Measurements from ENCODE around the gene COQ6.
"Not testable (repeated sequence)": the region's sequence is repeated elsewhere in the genome, so short reads cannot be mapped to it uniquely, and the experiment has no call there.

The COQ6 gene

DNA sequence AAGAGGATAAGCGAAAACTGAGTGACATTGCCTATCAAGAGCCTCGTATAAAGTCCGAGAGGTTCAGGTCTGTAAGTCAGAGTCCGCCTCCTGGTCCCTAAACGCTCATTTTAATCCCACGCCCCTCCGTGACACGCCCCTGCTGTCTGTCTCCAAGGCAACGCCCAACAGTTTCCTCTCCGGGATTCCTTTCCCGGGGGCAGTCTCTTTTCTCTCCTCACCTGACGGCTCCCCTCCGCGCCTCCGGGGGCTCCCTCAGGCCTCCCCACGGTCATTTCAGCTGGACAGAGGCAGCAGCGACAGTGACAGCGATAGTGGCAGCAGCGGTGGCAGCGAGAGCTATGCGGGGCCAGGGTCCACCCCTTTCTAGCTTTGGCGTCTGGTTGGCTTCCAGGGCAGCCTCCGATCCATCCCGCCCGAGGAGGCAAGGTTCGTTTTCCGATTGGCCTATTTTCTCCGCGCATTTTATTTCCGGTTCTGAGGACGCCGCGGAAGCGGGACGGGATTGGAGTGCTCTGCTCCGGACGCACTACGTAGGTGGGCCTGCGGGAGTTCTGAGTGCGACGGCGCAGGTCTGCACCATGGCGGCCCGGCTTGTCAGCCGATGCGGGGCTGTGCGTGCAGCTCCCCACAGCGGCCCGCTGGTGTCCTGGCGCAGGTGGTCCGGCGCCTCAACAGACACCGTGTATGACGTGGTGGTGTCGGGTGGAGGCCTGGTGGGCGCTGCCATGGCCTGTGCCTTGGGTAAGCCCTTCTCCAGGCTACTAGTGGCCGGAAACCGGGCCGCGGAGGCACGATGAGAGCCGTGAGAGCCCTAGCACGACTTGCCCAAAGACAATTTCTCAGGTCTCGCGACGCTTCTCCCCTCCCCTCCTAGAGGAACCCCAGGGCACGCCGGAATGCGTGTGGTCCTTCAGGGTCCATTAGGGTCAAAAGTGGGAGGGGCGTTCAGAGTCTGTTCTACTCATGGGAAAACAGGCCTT lies at the start of gene COQ6, which contains the start of gene FAM161B:
TSS of gene COQ6 (plus strand) at position 551 of the 983 bp plus-strand sequence. CDS start at position 582, 31 bp downstream.
TSS of gene FAM161B (minus strand) at position 343 of the 983 bp plus-strand sequence. CDS start at position 275, 68 bp downstream.
- DNase-seq = peak; percentile 95

DNA sequence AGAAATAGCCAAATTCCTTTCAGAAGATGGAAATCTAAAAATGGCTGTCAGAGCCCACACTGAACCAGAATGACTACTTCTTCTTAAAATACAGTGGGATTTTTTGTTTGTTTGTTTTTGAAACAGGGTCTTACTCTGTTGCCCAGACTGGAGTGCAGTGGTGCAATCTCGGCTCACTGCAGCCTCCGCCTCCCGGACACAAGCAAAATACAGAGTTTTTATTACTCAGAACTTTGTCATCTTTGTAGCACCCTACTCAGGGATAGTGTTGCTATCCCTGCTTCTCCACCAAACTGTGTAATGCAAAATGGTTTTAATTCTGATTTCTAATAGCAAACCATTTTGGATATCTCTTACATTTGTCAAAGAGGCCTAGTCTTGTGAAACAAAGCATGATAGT lies 47.1 kb upstream of the COQ6 start:
- no peak for DNase-seq

DNA sequence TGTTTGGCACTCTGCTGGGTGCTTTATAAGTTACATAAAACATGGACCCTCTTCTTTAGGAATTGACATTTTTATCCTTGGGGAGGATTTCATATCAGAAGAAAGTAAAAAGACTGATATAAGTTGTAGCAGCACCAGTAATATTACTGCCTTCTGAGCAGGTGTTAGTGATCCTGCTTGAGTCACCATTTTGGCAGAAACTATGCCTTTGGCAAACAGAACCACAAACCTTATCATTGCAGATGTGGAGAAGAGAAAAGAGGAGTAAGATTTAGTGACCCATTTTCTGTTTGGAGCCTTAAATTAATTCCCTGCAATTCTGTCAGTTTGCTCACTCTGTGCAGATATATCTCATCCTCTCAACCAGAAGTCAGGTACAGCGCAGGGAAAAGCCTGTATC lies 40.4 kb upstream of the COQ6 start:
- DNase-seq = no peak

DNA sequence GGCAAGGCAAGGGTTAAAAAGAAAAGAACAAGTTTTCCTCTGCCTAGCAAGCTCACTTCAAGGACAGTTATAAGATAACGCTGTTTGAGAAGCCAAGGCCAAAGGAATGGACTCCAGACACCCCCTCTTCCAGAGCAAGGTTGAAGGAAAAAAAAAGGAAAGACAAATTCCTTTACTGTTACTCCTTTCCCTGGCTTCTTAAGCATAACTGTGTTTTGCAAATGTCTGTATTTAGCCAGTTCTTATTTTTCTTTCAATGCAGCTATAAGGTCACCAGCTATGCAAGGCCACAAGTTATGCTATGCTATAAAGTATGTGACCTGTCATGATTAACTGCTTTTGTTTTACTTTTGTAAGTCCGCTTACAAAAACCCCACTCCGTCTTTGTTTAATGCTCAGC lies 36.8 kb upstream of the COQ6 start:
- DNase-seq = no peak

DNA sequence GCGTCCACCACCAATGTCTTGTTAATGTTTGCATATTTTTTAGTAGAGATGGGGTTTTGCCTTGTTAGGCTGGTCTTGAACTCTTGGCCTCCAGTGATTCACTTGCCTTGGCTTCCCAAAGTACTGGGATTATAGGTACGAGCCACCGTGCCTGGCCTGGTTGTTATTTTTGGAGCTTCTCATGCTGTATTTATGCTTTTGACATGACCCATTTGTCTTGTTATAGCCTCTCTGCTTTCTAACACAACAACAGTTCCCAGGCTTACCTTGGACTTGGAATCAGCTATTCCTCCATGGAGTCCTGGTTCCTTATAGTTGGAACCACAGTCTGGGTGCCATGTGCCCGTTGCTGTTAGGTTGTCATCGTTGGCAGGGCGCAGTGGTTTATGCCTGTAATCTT lies 33.8 kb upstream of the COQ6 start:
- DNase-seq = no peak

DNA sequence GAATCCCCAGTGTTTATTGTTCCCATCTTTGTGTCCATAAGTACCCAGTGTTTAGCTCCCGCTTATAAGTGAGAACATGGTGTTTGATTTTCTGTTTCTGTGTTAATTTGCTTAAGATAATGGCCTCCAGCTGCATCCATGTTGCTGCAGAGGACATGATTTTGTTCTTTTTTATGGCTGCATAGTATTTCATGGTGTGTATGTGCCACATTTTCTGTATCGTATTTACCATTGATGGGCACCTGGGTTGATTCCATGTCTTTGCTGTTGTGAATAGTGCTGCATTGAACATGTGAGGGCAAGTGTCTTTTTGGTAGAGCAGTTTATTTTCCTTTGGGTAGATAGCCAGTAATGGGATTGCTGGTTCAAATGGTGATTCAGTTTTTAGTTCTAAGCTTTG lies 30.6 kb upstream of the COQ6 start:
- not testable (repeated sequence) for DNase-seq

DNA sequence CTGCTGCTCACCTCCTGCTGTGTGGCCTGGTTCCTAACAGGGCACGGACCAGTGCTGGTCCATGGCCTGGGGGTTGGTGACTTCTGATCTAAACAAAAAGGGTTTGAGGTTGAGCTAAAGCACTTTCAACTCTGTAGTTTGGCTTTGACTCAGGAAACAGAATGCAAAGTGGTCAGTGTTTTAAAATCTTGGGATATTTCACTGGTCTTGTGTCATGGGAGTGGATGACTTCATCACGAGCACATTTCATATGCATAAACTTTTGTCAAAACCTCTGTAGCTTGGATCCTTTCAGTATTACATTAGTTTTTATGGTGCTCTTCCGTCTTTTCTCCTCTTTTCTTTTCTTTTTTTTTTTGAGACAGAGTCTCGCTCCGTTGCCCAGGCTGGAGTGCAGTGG lies 25.8 kb upstream of the COQ6 start:
- no peak for DNase-seq

DNA sequence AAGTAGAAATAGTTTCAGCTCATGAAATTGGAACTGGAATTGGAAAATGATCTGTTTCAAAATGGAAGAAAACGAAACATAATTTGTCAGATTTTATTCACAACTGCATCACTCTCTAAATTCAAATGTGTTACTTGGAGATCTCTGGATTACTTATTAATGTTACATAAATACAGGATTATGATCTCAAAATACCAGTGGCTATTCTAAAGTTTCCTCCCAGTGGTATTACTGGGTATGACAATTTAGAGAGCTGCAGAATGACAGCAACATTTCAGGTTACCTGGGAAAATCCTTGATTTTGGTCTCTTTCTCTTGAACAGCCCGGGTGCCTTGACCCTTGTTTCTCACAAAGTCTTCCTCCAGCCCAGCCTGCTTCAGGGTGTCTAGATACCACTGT lies 14.4 kb upstream of the COQ6 start:
- peak; percentile 5 for DNase-seq

DNA sequence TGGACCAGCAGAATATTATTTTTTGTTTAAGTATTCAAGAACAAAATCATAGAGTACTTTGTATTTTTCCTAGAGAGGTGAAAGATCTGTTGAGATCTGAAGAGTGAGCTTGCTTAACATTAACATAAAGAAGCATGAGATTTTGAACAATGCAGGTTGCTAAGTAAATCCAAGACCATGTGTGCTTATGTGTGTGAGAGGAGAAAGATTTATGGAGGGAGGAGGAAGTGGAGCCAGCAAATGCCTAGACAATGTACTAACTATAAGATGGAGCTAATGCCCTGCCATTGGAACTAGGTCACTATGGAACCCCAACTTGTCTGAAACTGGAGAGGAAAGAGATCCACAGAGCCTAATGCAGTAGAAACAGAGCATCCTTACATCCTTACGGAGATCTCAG lies 13.6 kb upstream of the COQ6 start:
- DNase-seq = no peak

DNA sequence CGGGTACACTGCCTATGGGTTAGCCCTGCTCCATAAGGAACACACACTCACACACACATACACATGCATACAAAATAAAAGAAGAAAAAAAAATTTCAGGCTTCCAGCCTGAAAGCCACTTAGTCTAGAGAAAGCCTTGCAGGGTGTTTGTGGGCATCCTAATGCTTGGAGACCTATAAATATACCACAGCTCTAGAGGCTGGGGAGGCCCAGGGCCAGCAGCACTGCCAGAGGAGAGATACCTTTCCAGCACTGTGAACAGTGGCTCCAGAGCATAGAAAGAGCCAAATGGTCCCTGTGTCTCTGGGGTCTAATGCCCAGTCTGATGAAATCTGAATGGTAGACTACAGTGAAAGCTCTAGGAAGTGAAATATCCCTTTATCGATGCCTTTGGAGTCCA lies 13.1 kb upstream of the COQ6 start:
- DNase-seq = no peak

DNA sequence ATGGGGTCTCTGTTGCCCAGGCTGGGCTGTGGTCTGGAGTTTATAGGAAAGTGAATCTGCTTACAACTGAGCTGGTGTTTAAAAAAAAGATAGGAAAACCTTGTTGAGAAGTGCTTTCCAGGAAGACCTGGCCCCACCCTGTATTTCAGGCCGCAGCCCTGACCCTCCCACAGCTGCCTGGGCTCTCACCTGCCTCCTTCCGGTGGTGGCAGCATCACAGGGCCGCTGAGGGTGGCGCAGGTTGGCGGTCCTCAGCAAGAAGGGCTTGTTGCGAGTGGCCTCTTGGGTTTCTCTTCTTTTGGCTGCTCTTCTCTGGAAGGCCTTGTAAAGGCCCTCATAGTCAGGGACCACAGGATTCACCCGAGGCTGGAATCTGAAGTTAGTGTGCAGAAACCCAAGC lies 7.9 kb upstream of the COQ6 start:
- no peak for DNase-seq

DNA sequence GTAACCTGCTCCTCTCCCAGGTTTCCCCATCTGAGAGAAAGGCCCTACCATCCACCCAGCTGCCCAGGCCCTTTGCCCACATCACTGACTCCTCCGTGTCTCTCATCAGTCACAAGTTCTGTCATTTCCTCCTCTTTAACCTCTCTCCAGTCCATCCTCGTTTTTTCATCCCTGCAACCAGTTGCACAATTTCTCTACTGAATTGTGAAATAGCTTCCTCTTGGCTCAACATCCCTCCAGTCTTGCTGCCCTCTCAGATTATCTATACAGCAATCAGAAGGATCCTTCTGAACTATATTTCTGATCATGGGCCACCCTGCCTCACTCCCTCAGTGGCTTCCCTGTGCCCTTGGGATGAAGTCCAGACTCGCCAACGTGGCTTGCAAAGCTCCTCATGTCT lies 7.0 kb upstream of the COQ6 start:
- no peak for DNase-seq

DNA sequence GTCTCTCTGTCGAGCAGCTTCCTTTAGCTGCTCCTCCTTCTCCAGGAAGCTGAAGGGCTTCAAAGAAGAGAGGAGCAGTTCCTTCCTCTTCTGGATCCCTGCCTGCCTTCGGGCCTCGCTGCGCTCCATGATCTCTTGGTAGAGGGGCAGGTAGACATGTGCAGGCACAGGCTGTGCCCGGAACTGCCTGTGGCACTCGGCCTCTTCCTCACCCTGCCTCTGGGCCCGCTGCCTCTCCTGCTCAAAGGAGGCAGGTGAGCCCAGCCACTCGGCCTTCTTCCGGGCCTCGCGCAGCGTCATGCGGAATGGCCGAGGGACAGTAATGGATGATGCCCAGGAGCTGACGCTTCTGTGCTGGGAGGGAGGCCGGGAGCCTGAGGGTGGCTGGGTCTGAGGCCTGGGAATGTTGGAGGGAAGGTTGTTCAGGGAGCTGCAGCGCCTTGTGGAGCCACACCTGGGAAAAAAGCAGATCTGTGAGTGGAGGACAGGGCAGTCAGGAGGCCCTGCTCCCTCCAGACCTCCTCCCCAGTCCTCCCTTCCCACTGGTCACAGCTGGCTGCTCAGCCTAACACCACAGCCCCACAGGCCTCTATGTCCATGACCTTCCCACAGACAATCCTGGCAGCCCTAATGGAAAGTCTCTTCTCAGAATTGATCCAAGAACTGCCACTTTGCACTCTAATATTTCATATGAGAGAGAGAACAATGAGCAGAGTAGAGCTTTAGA lies 5.5 kb upstream of the COQ6 start:
- DNase-seq = no peak

DNA sequence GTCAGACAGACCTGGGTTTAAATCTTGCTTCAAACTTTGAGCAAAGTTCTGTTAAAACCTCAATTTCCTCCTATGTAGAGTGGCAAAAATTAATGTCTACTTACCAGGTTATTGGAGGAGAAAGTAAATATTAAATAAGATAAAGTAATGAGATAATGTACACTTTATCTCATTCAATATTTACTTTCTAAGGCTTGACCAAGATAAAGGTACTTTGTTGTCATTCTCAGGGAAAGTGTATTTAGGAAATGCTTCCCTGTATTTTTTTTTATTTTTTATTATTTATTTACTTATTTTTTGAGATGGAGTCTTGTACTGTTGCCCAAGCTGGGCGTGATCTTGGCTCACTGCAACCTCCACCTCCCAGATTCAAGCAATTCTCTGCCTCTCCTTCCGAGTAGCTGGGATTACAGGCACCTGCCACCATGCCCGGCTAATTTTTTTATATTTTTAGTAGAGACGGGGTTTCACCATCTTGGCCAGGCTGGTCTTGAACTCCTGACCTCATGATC lies 4.9 kb upstream of the COQ6 start:
- no peak for DNase-seq

DNA sequence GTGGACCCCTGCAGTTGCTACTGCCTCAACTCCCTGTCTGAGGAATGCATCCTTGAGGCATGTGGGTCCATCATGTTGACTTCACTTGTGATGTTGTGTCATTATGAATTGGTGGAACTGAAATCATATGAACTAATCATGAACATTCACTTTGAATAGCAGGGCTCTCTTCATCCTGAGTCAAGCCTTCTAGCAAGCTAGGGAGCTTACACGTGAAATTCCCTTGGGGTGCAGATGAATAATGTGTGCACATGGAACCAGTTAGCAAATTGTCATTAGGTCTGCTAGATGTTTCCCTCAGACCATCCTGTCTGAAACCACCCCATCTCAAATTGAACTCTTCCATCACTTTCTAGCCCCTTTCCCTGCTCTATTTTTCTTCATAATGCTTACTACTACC lies 3.6 kb downstream of the COQ6 start:
- no peak for DNase-seq

DNA sequence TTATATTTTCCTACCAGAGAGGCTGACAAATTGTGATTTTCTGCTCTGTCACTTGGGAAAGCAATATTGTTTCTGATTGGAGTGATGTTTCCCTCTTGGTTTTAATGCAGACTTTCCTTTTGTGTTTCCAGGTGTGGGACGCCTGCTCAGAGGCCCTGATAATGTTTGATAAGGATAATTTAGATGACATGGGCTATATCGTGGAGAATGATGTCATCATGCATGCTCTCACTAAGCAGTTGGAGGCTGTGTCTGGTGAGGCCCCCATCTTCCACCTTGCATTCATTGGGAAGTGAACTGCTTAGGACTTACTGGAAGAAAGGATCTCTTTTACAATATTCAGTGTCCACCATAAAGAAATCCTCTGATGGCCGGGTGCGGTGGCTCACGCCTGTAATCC lies 5.6 kb downstream of the COQ6 start:
- DNase-seq = no peak

DNA sequence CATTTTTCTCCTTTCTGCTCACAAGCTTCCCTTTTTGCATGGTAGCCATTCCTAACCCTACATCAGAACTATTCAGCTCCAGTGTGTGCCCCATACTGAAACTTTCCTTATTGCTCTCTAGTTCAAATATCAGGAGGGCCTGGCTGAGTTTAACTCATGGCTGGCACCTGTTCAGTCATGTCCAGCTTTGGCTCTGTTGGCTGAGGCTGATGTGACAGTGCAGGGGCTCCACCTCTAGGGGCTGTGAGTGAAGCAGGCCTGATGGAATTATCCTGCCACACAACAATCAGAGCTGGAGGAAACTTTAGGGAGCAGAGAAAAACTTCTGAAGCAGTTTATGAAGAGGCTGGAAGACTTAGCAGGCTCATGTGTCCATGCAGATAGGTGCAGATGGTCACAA lies 8.5 kb downstream of the COQ6 start:
- DNase-seq = no peak

DNA sequence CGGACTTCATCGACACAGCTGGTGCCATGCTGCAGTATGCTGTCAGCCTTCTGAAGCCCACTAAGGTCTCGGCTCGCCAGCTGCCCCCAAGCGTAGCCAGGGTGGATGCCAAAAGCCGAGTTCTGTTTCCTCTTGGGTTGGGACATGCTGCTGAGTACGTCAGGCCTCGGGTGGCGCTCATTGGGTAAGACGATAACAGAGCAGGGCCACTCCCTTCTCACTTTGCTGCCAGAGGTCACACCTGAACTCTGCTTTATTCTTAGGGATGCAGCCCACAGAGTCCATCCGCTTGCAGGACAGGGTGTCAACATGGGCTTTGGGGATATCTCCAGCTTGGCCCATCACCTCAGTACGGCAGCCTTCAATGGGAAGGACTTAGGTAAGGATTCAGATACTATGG lies 11.1 kb downstream of the COQ6 start:
- DNase-seq = no peak

DNA sequence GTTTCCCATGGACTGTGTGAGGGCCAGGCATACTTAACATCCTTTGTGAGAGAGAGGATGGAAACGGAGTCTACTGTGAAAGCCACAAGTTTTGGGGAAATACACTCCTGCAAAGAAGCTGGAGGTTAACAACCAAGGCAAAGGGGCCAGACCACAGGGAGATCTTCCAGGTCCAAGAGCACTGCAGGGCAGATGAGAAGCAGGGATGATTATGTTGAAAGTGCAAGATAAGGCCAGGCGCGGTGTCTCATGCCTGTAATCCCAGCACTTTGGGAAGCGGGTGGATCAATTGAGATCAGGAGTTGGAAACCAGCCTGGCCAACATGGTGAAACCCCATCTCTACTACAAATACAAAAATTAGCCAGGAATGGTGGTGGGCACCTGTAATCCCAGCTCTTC lies 15.1 kb downstream of the COQ6 start:
- DNase-seq = no peak

DNA sequence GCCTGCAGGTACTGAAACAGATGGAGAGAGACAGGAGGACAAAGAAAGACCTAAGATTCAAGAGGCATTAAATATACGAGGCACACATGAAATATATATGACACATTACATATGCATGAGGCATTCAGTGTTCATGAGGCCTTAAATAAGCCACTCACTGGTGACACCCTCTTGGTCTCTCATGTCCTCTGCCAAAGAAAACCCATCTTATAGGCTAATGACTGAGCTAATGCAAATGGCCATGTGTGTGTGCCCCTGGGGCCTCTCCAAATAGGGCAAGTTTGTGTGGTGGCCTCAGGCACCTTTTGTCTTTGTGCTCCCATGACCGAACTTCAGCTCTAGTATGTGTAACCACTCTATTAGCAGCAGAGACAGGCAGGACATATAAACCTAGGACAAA lies 18.8 kb downstream of the COQ6 start:
- DNase-seq = no peak

DNA sequence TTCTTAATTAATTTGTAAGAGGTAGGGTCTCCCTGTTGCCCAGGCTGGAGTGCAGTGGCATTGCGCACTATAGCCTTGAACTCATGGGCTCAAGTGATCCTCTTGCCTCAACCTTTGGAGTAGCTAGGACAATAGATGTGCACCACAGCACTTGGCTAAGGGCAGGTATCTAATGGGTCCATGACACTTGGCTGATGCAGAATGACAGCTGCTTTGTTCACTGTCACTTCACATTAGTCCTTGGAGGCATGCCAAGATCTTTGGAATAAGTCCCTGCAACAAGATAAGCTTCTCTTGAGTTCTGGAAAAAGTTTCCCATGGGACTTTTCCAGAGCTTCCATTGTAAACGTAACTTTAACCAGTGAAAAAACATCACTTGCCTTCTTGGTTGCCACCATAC lies 23.4 kb downstream of the COQ6 start:
- no peak for DNase-seq

DNA sequence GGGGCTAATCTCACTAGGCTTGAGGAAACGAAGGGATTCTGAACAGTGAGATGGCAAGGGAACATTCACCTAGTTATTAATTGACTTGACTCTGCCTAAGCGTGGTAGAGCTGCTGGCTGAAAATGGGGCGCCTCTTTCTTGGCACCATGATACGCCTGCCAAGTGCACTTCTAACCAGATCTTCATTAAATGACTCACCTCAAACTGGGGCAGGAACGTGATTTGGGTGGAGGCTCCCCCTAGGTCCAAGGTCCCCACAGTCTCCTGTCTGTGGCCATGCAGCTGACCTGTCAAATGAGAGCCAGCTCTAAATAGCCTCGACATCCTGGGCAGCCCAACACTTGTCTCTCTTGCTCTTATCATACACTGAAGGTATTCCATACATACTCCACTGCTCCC lies 26.0 kb downstream of the COQ6 start:
- DNase-seq = no peak

DNA sequence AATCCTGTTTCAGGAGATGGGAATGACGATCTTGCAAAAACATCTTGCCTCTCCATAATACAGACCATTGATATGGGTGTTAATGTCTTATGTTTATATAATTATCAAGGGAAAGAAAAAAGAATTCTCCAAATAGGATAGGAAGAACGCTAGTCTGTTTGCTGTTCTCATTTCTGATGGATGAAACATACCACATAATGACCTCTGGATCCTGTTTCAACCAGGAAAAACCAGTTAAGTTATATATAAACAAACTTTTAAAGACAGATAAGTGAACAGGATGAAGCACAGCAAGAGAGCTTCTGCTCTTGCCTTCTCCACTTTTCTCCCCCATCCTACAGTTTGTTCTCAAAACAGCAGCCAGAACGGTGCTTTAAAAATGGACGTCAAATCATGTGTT lies 27.8 kb downstream of the COQ6 start:
- no peak for DNase-seq

DNA sequence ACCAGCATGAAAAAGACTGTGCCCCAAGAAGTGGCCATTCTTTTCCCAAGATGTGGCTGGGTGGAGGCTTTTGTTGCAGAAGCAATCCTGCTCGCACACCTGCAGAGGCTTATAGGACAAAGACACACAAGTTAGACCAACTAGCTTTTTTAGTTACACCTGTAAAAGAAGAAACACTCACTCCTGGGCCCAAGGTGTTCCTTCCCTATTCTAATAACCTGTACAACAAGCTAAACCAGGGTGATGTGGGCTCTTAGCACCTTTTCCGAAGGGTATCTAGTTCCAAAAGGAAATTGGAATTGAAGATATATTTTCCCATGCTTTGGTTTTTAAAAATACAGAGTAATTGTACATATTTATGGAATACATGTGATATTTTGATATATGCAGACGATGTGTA lies 38.0 kb downstream of the COQ6 start:
- DNase-seq = no peak
